ENCODE data around the gene OTOG.

Gene OTOG

DNA sequence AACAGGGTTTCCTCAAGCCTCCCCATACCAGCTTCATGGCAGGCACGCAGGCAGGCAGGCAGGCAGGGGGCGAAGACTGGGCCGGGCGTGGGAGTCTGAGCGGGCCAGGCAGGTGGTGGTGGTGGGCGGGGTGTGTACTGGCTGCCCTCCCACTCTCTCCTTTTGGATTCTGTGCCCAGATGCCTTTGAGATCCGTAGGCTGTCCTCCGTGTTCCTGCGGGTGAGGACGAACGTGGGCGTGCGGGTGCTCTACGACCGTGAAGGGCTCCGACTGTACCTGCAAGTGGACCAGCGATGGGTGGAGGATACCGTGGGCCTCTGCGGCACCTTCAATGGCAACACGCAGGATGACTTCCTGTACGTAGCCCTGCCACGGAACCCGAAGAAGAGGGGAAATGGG is 23.0 kb downstream of the OTOG start:
- Histone ChIP-seq H3K9me3 (ENCODE audit: insufficient read depth, low read depth, low read length) (no peaks in the 10 kb centered on the region), H3K27me3 (ENCODE audit: insufficient read depth, low read length, poor library complexity, severe bottlenecking) (no peaks in the 10 kb centered on the region), H3F3A (ENCODE audit: low read depth) (no peaks in the 10 kb centered on the region), H3K9me2 (replicated peaks; ENCODE audit: low read depth, low read length) (no peaks in the 10 kb centered on the region), H4K20me1 (ENCODE audit: insufficient read depth, low read length, poor library complexity, severe bottlenecking) (no peaks in the 10 kb centered on the region), H2AFZ (ENCODE audit: low read length) (no peak overlapping the region), H3K4me1 (ENCODE audit: insufficient read depth, low read length, poor library complexity, severe bottlenecking) (peaks cover 5% of the 10 kb centered on the region), H3K4me2 (ENCODE audit: low read depth, low read length, poor library complexity, severe bottlenecking) (no peak overlapping the region), H3K36me3 (ENCODE audit: insufficient read depth, low read length) (no peaks in the 10 kb centered on the region), H3K79me2 (ENCODE audit: insufficient read depth, low read length) (no peaks in the 10 kb centered on the region), H3K4me3 (ENCODE audit: low read length, poor library complexity, severe bottlenecking) (no peak overlapping the region), H3K9ac (ENCODE audit: low read depth, low read length, poor library complexity, severe bottlenecking) (no peak overlapping the region)
- TF ChIP-seq EZH2phosphoT487 (IDR thresholded peaks at IDR 0.05; ENCODE audit: borderline replicate concordance): no peak
- TF ChIP-seq, protein P1, sequence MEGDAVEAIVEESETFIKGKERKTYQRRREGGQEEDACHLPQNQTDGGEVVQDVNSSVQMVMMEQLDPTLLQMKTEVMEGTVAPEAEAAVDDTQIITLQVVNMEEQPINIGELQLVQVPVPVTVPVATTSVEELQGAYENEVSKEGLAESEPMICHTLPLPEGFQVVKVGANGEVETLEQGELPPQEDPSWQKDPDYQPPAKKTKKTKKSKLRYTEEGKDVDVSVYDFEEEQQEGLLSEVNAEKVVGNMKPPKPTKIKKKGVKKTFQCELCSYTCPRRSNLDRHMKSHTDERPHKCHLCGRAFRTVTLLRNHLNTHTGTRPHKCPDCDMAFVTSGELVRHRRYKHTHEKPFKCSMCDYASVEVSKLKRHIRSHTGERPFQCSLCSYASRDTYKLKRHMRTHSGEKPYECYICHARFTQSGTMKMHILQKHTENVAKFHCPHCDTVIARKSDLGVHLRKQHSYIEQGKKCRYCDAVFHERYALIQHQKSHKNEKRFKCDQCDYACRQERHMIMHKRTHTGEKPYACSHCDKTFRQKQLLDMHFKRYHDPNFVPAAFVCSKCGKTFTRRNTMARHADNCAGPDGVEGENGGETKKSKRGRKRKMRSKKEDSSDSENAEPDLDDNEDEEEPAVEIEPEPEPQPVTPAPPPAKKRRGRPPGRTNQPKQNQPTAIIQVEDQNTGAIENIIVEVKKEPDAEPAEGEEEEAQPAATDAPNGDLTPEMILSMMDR (conservative IDR thresholded peaks at IDR 0.05; ENCODE audit: low read length): no peak

DNA sequence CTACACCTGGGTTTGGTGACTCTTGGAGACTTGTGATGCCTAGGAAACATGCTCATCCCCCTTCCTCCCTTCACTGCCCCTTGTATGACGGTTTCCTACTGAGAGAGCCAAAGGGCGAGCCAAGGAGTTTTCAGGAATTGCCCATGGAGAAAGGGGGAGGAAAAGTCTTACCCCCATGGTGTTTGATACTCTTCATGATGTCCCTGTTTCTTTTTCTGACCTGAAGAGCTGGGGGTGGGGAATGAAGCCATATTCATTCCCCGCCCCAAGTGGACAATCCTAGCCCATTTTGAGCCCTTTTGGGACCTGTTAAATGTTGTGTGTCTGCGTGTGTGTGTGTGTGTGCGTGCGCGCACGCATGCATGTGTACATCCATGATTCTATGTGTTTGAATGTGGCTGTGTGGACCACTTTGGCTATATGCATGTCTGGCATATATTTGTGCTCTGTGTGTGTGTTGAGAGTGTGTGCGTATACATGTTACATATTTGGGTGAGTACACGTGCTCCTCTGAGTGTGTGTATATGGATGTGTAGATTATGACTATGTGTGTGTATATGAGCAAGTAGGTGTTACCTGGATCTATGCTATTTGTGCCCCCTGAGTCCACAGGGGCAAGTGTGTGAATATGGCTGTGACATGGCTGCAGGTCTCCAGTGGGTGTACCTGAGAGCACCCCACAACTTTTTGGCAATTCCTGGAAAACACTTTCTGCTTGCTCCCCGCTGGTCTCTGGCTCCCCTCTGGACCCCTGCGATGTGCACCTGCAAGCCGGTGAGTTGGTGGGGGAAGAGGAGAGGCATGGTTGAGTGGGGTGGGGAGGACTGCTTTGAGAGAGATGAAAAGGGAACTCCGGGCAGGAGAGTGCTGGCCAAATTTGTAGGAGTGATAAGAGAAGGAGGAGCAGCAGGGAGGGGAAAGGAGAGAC is 24.6 kb downstream of the OTOG start:
- H3K27me3 ChIP-seq (ENCODE audit: insufficient read depth, low read length, poor library complexity, severe bottlenecking): no peaks in the 10 kb centered on the region
- no peak overlapping the region for H3K4me2 ChIP-seq (ENCODE audit: low read depth, low read length, poor library complexity, severe bottlenecking)
- H2AFZ ChIP-seq (ENCODE audit: low read length): no peak overlapping the region
- H3K79me2 ChIP-seq (ENCODE audit: insufficient read depth, low read length): no peaks in the 10 kb centered on the region
- H3K9me2 ChIP-seq (replicated peaks; ENCODE audit: low read depth, low read length): no peaks in the 10 kb centered on the region
- no peaks in the 10 kb centered on the region for H3K9me3 ChIP-seq (ENCODE audit: insufficient read depth, low read depth, low read length)
- H3F3A ChIP-seq (ENCODE audit: low read depth): no peaks in the 10 kb centered on the region
- no peaks in the 10 kb centered on the region for H4K20me1 ChIP-seq (ENCODE audit: insufficient read depth, low read length, poor library complexity, severe bottlenecking)
- TF ChIP-seq, protein P1 (conservative IDR thresholded peaks at IDR 0.05; ENCODE audit: low read length): no peak
- TF ChIP-seq EZH2phosphoT487 (IDR thresholded peaks at IDR 0.05; ENCODE audit: borderline replicate concordance): no peak
- H3K4me1 ChIP-seq (ENCODE audit: insufficient read depth, low read length, poor library complexity, severe bottlenecking): peaks cover 5% of the 10 kb centered on the region
- no peaks in the 10 kb centered on the region for H3K36me3 ChIP-seq (ENCODE audit: insufficient read depth, low read length)
- H3K4me3 ChIP-seq (ENCODE audit: low read length, poor library complexity, severe bottlenecking): no peak overlapping the region
- H3K9ac ChIP-seq (ENCODE audit: low read depth, low read length, poor library complexity, severe bottlenecking): no peak overlapping the region

DNA sequence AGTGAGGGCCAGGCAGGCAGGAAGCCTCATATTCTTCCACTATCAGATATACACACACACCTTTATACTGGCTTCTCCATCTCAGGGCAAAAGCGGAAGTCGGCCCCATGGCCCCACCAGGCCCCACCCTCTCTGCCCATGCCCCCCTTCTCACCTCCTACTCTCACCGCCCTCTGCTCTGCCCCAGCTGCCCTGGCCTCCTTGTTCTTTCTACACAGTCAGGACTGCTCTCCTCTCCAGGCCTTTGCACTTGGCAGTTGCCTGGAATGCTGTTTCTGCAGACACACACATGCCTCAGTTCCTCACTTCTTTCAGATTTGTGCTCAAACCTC is 25.3 kb downstream of the OTOG start:
- Histone ChIP-seq H2AFZ (ENCODE audit: low read length) (no peak overlapping the region), H3K9me2 (replicated peaks; ENCODE audit: low read depth, low read length) (no peaks in the 10 kb centered on the region), H3K36me3 (ENCODE audit: insufficient read depth, low read length) (no peaks in the 10 kb centered on the region), H3K9me3 (ENCODE audit: insufficient read depth, low read depth, low read length) (no peaks in the 10 kb centered on the region), H3K4me2 (ENCODE audit: low read depth, low read length, poor library complexity, severe bottlenecking) (no peak overlapping the region), H3K4me3 (ENCODE audit: low read length, poor library complexity, severe bottlenecking) (no peak overlapping the region), H3K79me2 (ENCODE audit: insufficient read depth, low read length) (no peaks in the 10 kb centered on the region), H3K27me3 (ENCODE audit: insufficient read depth, low read length, poor library complexity, severe bottlenecking) (no peaks in the 10 kb centered on the region), H3K4me1 (ENCODE audit: insufficient read depth, low read length, poor library complexity, severe bottlenecking) (peaks cover 5% of the 10 kb centered on the region), H3K9ac (ENCODE audit: low read depth, low read length, poor library complexity, severe bottlenecking) (no peak overlapping the region), H3F3A (ENCODE audit: low read depth) (no peaks in the 10 kb centered on the region), H4K20me1 (ENCODE audit: insufficient read depth, low read length, poor library complexity, severe bottlenecking) (no peaks in the 10 kb centered on the region)
- TF ChIP-seq, protein P1 (conservative IDR thresholded peaks at IDR 0.05; ENCODE audit: low read length): no peak
- no peak for TF ChIP-seq EZH2phosphoT487 (IDR thresholded peaks at IDR 0.05; ENCODE audit: borderline replicate concordance)
